SK-N-SH treated with all-trans-retinoic acid at 6 μM for 48 hours (cell line): Measurements from ENCODE around the gene COX5A.

ENCODE experiments used
- ATAC-seq: fragments of 200-7000 bp; cut with Tn5 transposase; 3 replicates; pipeline ENCODE4 v1.9.1; 2020; ENCODE audit warnings: mild to moderate bottlenecking, moderate library complexity
- ARNTL ChIP-seq: fragments of 450-650 bp; formaldehyde crosslinking; IDR thresholded peaks from 2 replicates; pipeline ENCODE4 v1.5.0; 2020; ENCODE audit warnings: low read depth, mild to moderate bottlenecking, moderate library complexity, borderline replicate concordance
- BACH2 ChIP-seq: fragments of 250-450 bp; sonication (Bioruptor Pico); IDR thresholded peaks from 2 replicates; pipeline ENCODE4 v1.9.0; 2021; ENCODE audit warnings: mild to moderate bottlenecking, borderline replicate concordance
- CSDC2 ChIP-seq: fragments of 250-450 bp; sonication (Bioruptor Pico); IDR thresholded peaks from 2 replicates; pipeline ENCODE4 v1.5.0; 2020; ENCODE audit warnings: mild to moderate bottlenecking, moderate library complexity
- ESRRG ChIP-seq: fragments of 250-450 bp; sonication (Bioruptor Pico); IDR thresholded peaks from 2 replicates; pipeline ENCODE4 v1.6.1; 2021; ENCODE audit warnings: mild to moderate bottlenecking
- RARB ChIP-seq: fragments of 250-450 bp; sonication (Bioruptor Pico); IDR thresholded peaks from 2 replicates; pipeline ENCODE4 v1.8.0; 2021; ENCODE audit warnings: mild to moderate bottlenecking, moderate library complexity
- SNAI2 ChIP-seq: fragments of 250-450 bp; sonication (Bioruptor Pico); IDR thresholded peaks from 2 replicates; pipeline ENCODE4 v1.5.0; 2020; ENCODE audit warnings: mild to moderate bottlenecking, moderate library complexity
- TOX ChIP-seq: fragments of 250-450 bp; sonication (Bioruptor Pico); IDR thresholded peaks from 2 replicates; pipeline ENCODE4 v1.8.0; 2021; ENCODE audit warnings: mild to moderate bottlenecking, moderate library complexity, borderline replicate concordance
- ZC3H10 ChIP-seq: fragments of 250-450 bp; sonication (Bioruptor Pico); IDR thresholded peaks from 2 replicates; pipeline ENCODE4 v1.5.1; 2021; ENCODE audit warnings: mild to moderate bottlenecking, moderate library complexity
- ZFP3 ChIP-seq: fragments of 250-450 bp; sonication (Bioruptor Pico); IDR thresholded peaks from 2 replicates; pipeline ENCODE4 v1.5.0; 2020; ENCODE audit warnings: mild to moderate bottlenecking, moderate library complexity
- ZFP30 ChIP-seq: fragments of 450-650 bp; formaldehyde crosslinking; IDR thresholded peaks from 2 replicates; pipeline ENCODE4 v1.5.0; 2022; ENCODE audit warnings: mild to moderate bottlenecking, moderate library complexity
- ZNF565 ChIP-seq: fragments of 450-650 bp; formaldehyde crosslinking; conservative IDR thresholded peaks from 2 replicates; pipeline ENCODE4 v1.5.0; 2020; ENCODE audit warnings: low read depth, mild to moderate bottlenecking, moderate library complexity
- ZNF70 ChIP-seq: fragments of 450-650 bp; formaldehyde crosslinking; IDR thresholded peaks from 2 replicates; pipeline ENCODE4 v1.5.0; 2020; ENCODE audit warnings: mild to moderate bottlenecking, moderate library complexity
- ZNF8 ChIP-seq: fragments of 450-650 bp; formaldehyde crosslinking; IDR thresholded peaks from 2 replicates; pipeline ENCODE4 v1.5.0; 2020; ENCODE audit warnings: mild to moderate bottlenecking, moderate library complexity
- TF ChIP-seq, protein P1 (sequence below): fragments of 250-450 bp; sonication (Bioruptor Pico); IDR thresholded peaks from 2 replicates; pipeline ENCODE4 v1.8.0; 2021; ENCODE audit warnings: low read depth, mild to moderate bottlenecking, moderate library complexity, borderline replicate concordance
- TF ChIP-seq, protein P2 (sequence below): fragments of 250-450 bp; sonication (Bioruptor Pico); IDR thresholded peaks from 2 replicates; pipeline ENCODE4 v1.8.0; 2020; ENCODE audit warnings: mild to moderate bottlenecking, moderate library complexity, borderline replicate concordance
- TF ChIP-seq, protein P3 (sequence below): fragments of 250-450 bp; sonication (Bioruptor Pico); IDR thresholded peaks from 2 replicates; pipeline ENCODE4 v1.5.1; 2021; ENCODE audit warnings: mild to moderate bottlenecking, moderate library complexity

COX5A gene

DNA sequence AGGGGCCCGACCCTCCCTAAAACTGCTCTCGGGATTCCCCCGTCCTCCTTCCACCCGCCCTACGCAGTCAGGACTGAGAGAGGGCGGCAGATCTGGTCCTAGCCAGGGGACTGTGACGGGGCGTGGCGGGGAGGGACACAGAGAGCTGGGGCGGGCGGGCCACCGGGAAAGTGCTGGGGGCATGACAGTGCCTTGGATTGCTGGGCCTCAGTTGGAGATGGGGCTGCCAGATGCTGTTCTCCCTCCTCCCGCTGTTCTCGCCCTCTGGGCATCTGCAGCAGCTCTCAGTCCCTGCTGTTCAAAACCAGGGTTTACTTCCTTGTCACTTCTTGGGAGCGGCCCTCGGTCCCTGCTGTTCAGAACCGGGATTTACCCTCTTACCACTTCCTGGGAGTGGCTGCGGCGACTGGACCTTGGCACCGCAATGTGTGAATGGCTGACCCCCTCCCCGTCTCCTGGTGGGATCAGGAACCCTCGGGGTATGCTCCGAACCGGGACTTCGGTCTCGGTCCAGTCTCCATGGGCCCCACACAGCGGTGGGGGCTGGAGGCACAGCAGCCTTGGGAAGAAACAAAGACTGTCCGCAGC, 20.5 kb upstream of the COX5A start (continued):
- no peak for TF ChIP-seq ARNTL
- TF ChIP-seq RARB (CRISPR knock-in tag) = no peak
- TF ChIP-seq, protein P1, sequence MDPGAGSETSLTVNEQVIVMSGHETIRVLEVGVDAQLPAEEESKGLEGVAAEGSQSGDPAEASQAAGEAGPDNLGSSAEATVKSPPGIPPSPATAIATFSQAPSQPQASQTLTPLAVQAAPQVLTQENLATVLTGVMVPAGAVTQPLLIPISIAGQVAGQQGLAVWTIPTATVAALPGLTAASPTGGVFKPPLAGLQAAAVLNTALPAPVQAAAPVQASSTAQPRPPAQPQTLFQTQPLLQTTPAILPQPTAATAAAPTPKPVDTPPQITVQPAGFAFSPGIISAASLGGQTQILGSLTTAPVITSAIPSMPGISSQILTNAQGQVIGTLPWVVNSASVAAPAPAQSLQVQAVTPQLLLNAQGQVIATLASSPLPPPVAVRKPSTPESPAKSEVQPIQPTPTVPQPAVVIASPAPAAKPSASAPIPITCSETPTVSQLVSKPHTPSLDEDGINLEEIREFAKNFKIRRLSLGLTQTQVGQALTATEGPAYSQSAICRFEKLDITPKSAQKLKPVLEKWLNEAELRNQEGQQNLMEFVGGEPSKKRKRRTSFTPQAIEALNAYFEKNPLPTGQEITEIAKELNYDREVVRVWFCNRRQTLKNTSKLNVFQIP (CRISPR knock-in tag) = no peak
- TF ChIP-seq, protein P2, sequence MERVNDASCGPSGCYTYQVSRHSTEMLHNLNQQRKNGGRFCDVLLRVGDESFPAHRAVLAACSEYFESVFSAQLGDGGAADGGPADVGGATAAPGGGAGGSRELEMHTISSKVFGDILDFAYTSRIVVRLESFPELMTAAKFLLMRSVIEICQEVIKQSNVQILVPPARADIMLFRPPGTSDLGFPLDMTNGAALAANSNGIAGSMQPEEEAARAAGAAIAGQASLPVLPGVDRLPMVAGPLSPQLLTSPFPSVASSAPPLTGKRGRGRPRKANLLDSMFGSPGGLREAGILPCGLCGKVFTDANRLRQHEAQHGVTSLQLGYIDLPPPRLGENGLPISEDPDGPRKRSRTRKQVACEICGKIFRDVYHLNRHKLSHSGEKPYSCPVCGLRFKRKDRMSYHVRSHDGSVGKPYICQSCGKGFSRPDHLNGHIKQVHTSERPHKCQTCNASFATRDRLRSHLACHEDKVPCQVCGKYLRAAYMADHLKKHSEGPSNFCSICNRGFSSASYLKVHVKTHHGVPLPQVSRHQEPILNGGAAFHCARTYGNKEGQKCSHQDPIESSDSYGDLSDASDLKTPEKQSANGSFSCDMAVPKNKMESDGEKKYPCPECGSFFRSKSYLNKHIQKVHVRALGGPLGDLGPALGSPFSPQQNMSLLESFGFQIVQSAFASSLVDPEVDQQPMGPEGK (CRISPR knock-in tag) = no peak
- TF ChIP-seq ZNF8 = no peak

DNA sequence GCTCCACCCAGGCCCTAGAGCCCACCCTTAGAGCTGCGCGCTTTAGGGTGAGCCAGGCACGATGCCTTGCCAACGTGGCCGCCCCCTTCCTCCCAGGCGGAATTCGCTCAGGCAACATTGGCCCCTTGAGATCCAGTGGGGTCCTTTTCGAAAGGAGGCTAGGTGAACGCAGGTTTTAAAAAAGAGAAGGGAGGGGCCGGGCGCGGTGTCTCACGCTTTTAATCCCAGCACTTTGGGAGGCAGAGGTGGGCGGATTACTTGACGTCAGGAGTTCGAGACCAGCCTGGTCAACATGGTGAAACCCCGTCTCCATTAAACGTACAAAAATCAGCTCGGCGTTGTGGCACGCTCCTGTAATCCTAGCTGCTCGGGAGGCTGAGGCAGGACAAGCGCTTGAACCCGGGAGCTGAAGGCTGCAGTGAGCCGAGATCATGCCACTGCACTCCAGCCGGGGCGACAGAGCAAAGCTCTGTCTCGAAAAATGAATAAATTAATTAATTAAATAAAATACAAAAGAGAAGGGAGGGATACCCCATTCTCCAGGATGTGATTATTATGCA, 19.7 kb upstream of the COX5A start:
- TF ChIP-seq ARNTL (no peak), ZNF8 (no peak), BACH2 (CRISPR knock-in tag) (no peak), ZNF70 (no peak), ZFP30 (CRISPR knock-in tag) (no peak), ZC3H10 (CRISPR knock-in tag) (no peak), TOX (CRISPR knock-in tag) (no peak), SNAI2 (no peak), RARB (CRISPR knock-in tag) (no peak), CSDC2 (CRISPR knock-in tag) (no peak), ZFP3 (CRISPR knock-in tag) (no peak)
- TF ChIP-seq, protein P1 (CRISPR knock-in tag) = no peak
- TF ChIP-seq, protein P3, sequence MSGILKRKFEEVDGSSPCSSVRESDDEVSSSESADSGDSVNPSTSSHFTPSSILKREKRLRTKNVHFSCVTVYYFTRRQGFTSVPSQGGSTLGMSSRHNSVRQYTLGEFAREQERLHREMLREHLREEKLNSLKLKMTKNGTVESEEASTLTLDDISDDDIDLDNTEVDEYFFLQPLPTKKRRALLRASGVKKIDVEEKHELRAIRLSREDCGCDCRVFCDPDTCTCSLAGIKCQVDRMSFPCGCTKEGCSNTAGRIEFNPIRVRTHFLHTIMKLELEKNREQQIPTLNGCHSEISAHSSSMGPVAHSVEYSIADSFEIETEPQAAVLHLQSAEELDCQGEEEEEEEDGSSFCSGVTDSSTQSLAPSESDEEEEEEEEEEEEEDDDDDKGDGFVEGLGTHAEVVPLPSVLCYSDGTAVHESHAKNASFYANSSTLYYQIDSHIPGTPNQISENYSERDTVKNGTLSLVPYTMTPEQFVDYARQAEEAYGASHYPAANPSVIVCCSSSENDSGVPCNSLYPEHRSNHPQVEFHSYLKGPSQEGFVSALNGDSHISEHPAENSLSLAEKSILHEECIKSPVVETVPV (CRISPR knock-in tag) = no peak
- ATAC-seq = no peak

DNA sequence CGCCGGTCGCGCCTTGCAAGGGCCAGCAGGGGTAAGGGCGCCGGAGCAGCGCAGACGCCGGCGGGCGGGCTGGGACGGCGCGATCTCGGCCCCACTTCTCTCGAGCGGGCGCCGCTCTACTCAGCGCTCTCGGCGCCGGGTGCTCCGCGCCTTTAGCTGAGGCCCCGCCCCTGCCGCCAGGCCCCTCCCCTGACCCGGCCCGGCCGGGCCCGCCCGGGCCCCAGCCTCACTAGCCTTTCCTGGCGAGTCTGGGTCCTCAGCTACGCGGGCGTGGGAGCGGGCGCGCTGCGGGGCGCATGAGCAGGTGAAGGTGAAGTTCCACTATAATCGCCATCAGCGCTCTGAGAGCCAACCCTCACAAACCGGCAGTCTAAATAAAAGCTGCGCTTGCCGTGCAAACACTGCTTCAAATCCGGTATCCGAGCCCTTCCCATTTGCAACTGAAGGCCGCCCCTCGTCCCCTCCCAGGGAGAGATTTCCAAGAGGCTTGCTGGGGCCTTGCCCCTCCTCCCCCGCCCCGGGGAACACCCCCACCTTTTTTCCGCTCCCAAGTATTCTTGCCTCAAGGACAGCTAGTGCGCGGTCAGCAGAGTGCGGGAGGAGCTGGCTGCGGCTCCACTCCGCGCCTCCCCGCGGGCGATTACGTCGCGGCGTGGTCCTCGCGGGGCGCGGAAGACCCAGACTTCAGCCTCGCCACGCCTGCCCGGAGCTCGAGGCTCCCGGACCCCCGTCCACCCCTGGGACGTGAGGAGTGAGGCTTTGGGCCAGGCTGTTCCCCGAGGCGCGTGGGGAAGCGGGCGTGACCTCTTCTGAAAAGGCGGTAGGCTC, 19.0 kb upstream of the COX5A start, which contains the start of gene RPP25:
Gene RPP25 (minus strand): TSS at position 125 of the 828 bp plus-strand sequence. CDS start 189 bp downstream, outside the sequence.
- peak; percentile 91 for ATAC-seq
- TF ChIP-seq ZNF70 = no peak
- TF ChIP-seq RARB (CRISPR knock-in tag) = no peak
- TF ChIP-seq, protein P3 (CRISPR knock-in tag) = no peak

DNA sequence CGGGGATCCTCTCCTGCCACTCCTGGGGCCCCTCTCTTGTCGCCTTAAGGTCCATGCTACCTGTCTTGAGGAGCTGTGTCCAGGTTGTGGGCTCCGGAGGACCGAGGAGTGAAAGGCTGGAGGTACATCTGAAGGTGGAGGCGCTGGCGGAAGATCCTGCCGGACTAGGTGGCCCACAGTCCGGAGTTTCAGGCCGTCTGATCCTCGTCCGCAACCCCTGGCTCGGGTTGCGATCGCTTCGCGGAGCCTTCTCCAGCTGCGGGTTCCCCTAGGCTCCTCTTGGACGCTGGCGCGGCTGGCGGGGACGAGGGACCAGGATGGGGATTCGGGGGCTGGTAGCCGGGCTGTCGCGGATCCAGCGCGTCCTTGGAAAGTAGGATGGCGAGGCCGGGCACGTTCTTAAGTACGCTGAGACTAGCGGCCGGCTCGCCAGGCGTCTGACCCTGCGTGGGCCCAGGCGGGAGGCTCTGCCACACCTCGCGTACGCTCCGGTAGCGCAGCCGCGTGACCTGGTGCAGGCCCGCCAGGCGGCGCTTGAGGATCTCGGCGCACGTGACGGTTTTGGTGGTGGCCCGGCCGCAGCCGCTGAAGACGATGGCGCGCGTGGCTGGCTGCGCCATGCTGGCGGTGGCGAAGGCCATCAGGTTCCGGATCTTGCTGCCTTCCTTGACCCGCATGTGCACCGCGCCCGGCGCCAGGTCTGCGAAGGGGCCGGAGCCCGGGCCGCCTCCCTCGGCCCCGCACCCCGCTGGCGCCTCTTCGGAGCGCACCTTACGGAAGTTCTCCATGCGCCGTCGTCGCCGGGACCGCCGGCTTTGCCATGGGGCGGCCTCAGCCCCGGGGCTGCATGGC, 18.1 kb upstream of the COX5A start:
- peak; percentile 47 for ATAC-seq

More for the DNA sequence above, 18.1 kb upstream of the COX5A start:
- no peak for TF ChIP-seq ESRRG (CRISPR knock-in tag)
- TF ChIP-seq ZNF565 (CRISPR knock-in tag) = 0 out of 2 replicates have a peak, but pooled peaks have one; percentile 42
- no peak for TF ChIP-seq RARB (CRISPR knock-in tag)
- no peak for TF ChIP-seq SNAI2
- TF ChIP-seq ZFP3 (CRISPR knock-in tag) = 0 out of 2 replicates have a peak, but pooled peaks have one; percentile 12
